HG02610 (cell line): ENCODE results near the gene IRF8.

ENCODE experiments used
- ATAC-seq: cut with Tn5 transposase; IDR thresholded peaks from one replicate; pipeline ENCODE4 v1.9.1; 2021; ENCODE audit warnings: mild to moderate bottlenecking, moderate library complexity; ENCODE audit not compliant: unreplicated experiment

The IRF8 gene

GRCh38 chr16:85911251-85911930 is 12.4 kb downstream of the IRF8 start:
- no peak for ATAC-seq

- no peak for ATAC-seq
Observed at GRCh38 chr16:85912211-85912974, 13.4 kb downstream of the IRF8 start.

- ATAC-seq: no peak
Observed at GRCh38 chr16:85913141-85913601, 14.2 kb downstream of the IRF8 start.

GRCh38 chr16:85913688-85914422 is 14.9 kb downstream of the IRF8 start:
- no peak for ATAC-seq

- ATAC-seq: no peak
Observed at GRCh38 chr16:85914423-85914794, 15.4 kb downstream of the IRF8 start.

- no peak for ATAC-seq
Observed at GRCh38 chr16:85915125-85915845, 16.3 kb downstream of the IRF8 start.

- ATAC-seq: no peak
Observed at GRCh38 chr16:85916141-85916890, 17.4 kb downstream of the IRF8 start.

- no peak for ATAC-seq
Observed at GRCh38 chr16:85917012-85917411, 18.1 kb downstream of the IRF8 start.

- ATAC-seq: peak; percentile 64
Observed at GRCh38 chr16:85917959-85918358, 19.0 kb downstream of the IRF8 start.

- ATAC-seq: no peak
Observed at GRCh38 chr16:85918436-85918835, 19.5 kb downstream of the IRF8 start.

- no peak for ATAC-seq
Observed at GRCh38 chr16:85919271-85920267, 20.6 kb downstream of the IRF8 start.

GRCh38 chr16:85921026-85921425 is 22.1 kb downstream of the IRF8 start:
- ATAC-seq: no peak

- no peak for ATAC-seq
Observed at GRCh38 chr16:85923153-85924021, 24.4 kb downstream of the IRF8 start.

- no peak for ATAC-seq
Observed at GRCh38 chr16:85924675-85925074, 25.7 kb downstream of the IRF8 start.

- no peak for ATAC-seq
Observed at GRCh38 chr16:85926370-85926769, 27.4 kb downstream of the IRF8 start.

GRCh38 chr16:85927371-85927770 is 28.4 kb downstream of the IRF8 start:
- no peak for ATAC-seq

GRCh38 chr16:85927959-85928358 is 29.0 kb downstream of the IRF8 start:
- no peak for ATAC-seq

- no peak for ATAC-seq
Observed at GRCh38 chr16:85928401-85928820, 29.4 kb downstream of the IRF8 start.
